Measurements from ENCODE around the gene MDN1.

MDN1 gene

GRCh38 chr6:89689732-89690131 is 129.9 kb downstream of the MDN1 start:
- Histone ChIP-seq H4K20me1 (ENCODE audit: insufficient read depth, low read length) (no peaks in the 10 kb centered on the region), H3K9me3 (replicated peaks; ENCODE audit: insufficient read depth, low read length) (no peaks in the 10 kb centered on the region), H3K27ac (ENCODE audit: low read length) (no peak overlapping the region), H3K9me2 (replicated peaks; ENCODE audit: insufficient read depth, low read length) (no peaks in the 10 kb centered on the region), H3K4me1 (ENCODE audit: low read length) (peaks cover 17% of the 10 kb centered on the region), H3K4me3 (ENCODE audit: low read length) (no peak overlapping the region), H3K27me3 (replicated peaks; ENCODE audit: insufficient read depth, low read length) (no peaks in the 10 kb centered on the region), H2AFZ (ENCODE audit: low read length) (no peak overlapping the region), H3K36me3 (replicated peaks; ENCODE audit: insufficient read depth, low read length) (peaks cover 12% of the 10 kb centered on the region; the same call in 1 of the 2 replicates), H3K4me2 (ENCODE audit: low read depth, low read length) (no peak overlapping the region), H3K79me2 (ENCODE audit: low read length) (no peaks in the 10 kb centered on the region), H3F3A (ENCODE audit: insufficient read depth, low read length) (peaks cover 17% of the 10 kb centered on the region), H3K9ac (ENCODE audit: low read length) (no peak overlapping the region)
- DNase-seq = no peak
- TF ChIP-seq EZH2 (optimal IDR thresholded peaks at IDR 0.05; ENCODE audit: low read depth, low read length) = no peak
- TF ChIP-seq CTCF (IDR thresholded peaks at IDR 0.05; ENCODE audit: low read length) = no peak
- TF ChIP-seq EZH2phosphoT487 (IDR thresholded peaks at IDR 0.05; ENCODE audit: low read length) = no peak

- H4K20me1 ChIP-seq (ENCODE audit: insufficient read depth, low read length) = no peaks in the 10 kb centered on the region
- no peaks in the 10 kb centered on the region for H3K9me2 ChIP-seq (replicated peaks; ENCODE audit: insufficient read depth, low read length)
- H3K79me2 ChIP-seq (ENCODE audit: low read length) = no peaks in the 10 kb centered on the region
- no peaks in the 10 kb centered on the region for H3K27me3 ChIP-seq (replicated peaks; ENCODE audit: insufficient read depth, low read length)
- no peak overlapping the region for H3K9ac ChIP-seq (ENCODE audit: low read length)
- H3K9me3 ChIP-seq (replicated peaks; ENCODE audit: insufficient read depth, low read length) = no peaks in the 10 kb centered on the region
- no peak for DNase-seq
- peaks cover 17% of the 10 kb centered on the region for H3F3A ChIP-seq (ENCODE audit: insufficient read depth, low read length)
- H3K4me2 ChIP-seq (ENCODE audit: low read depth, low read length) = no peak overlapping the region
- peaks cover 12% of the 10 kb centered on the region; the same call in 1 of the 2 replicates for H3K36me3 ChIP-seq (replicated peaks; ENCODE audit: insufficient read depth, low read length)
- H3K4me1 ChIP-seq (ENCODE audit: low read length) = peaks cover 17% of the 10 kb centered on the region
- no peak overlapping the region for H3K27ac ChIP-seq (ENCODE audit: low read length)
- no peak overlapping the region for H3K4me3 ChIP-seq (ENCODE audit: low read length)
- TF ChIP-seq EZH2 (optimal IDR thresholded peaks at IDR 0.05; ENCODE audit: low read depth, low read length) = no peak
- no peak for TF ChIP-seq EZH2phosphoT487 (IDR thresholded peaks at IDR 0.05; ENCODE audit: low read length)
- TF ChIP-seq CTCF (IDR thresholded peaks at IDR 0.05; ENCODE audit: low read length) = no peak
- H2AFZ ChIP-seq (ENCODE audit: low read length) = no peak overlapping the region
Measured at GRCh38 chr6:89688328-89688727, 131.3 kb downstream of the MDN1 start.

- H3K27ac ChIP-seq (ENCODE audit: low read length) = no peak overlapping the region
- TF ChIP-seq EZH2phosphoT487 (IDR thresholded peaks at IDR 0.05; ENCODE audit: low read length) (no peak), CTCF (IDR thresholded peaks at IDR 0.05; ENCODE audit: low read length) (no peak), EZH2 (optimal IDR thresholded peaks at IDR 0.05; ENCODE audit: low read depth, low read length) (no peak)
Measured at GRCh38 chr6:89685311-89685710, 134.3 kb downstream of the MDN1 start.

More at GRCh38 chr6:89685311-89685710, 134.3 kb downstream of the MDN1 start:
- no peak for DNase-seq
- peaks cover 12% of the 10 kb centered on the region; the same call in 1 of the 2 replicates for H3K36me3 ChIP-seq (replicated peaks; ENCODE audit: insufficient read depth, low read length)
- H4K20me1 ChIP-seq (ENCODE audit: insufficient read depth, low read length) = no peaks in the 10 kb centered on the region
- H3F3A ChIP-seq (ENCODE audit: insufficient read depth, low read length) = no peaks in the 10 kb centered on the region
- no peaks in the 10 kb centered on the region for H3K9me2 ChIP-seq (replicated peaks; ENCODE audit: insufficient read depth, low read length)
- H3K4me1 ChIP-seq (ENCODE audit: low read length) = peaks cover 1% of the 10 kb centered on the region; the same call in 1 of the 2 replicates
- no peaks in the 10 kb centered on the region for H3K27me3 ChIP-seq (replicated peaks; ENCODE audit: insufficient read depth, low read length)
- H3K4me3 ChIP-seq (ENCODE audit: low read length) = no peak overlapping the region
- no peak overlapping the region for H2AFZ ChIP-seq (ENCODE audit: low read length)
- H3K9ac ChIP-seq (ENCODE audit: low read length) = no peak overlapping the region
- H3K79me2 ChIP-seq (ENCODE audit: low read length) = no peaks in the 10 kb centered on the region
- no peak overlapping the region for H3K4me2 ChIP-seq (ENCODE audit: low read depth, low read length)
- H3K9me3 ChIP-seq (replicated peaks; ENCODE audit: insufficient read depth, low read length) = no peaks in the 10 kb centered on the region
